ENCODE results near the gene GPR157. TPM values are rescaled to one million over a fixed set of nuclear protein-coding genes. Genes with fewer than 3 reads are reported as not detected.

GPR157 gene
- total RNA-seq, 1 donor from 2014 or later, result 19.4 TPM

GRCh38 chr1:9118186-9118585 is 10.7 kb downstream of the GPR157 start:
- H3K9me3 ChIP-seq, result no peaks in the 10 kb centered on the region
- H3K27me3 ChIP-seq, result no peaks in the 10 kb centered on the region
- intact Hi-C loops (cut with DNase I), result loop anchor here (10.0 kb wide), 1 partner anchor 367 kb away; no protein-coding TSS in a partner anchor
- DNase-seq (ENCODE audit: extremely low spot score in 2 of 2), result no peak
- H3K27ac ChIP-seq, result peak overlapping the region; percentile 2
- TF ChIP-seq CTCF (IDR thresholded peaks at IDR 0.05) (no peak), POLR2AphosphoS5 (IDR thresholded peaks at IDR 0.05; ENCODE audit: insufficient read depth in 1 of 2, low read depth in 1 of 2) (no peak), POLR2A (IDR thresholded peaks at IDR 0.05) (no peak)
- H3K4me3 ChIP-seq, result no peak overlapping the region
- H3K4me1 ChIP-seq, result peaks cover 23% of the 10 kb centered on the region
- H3K36me3 ChIP-seq, result no peaks in the 10 kb centered on the region

DNA sequence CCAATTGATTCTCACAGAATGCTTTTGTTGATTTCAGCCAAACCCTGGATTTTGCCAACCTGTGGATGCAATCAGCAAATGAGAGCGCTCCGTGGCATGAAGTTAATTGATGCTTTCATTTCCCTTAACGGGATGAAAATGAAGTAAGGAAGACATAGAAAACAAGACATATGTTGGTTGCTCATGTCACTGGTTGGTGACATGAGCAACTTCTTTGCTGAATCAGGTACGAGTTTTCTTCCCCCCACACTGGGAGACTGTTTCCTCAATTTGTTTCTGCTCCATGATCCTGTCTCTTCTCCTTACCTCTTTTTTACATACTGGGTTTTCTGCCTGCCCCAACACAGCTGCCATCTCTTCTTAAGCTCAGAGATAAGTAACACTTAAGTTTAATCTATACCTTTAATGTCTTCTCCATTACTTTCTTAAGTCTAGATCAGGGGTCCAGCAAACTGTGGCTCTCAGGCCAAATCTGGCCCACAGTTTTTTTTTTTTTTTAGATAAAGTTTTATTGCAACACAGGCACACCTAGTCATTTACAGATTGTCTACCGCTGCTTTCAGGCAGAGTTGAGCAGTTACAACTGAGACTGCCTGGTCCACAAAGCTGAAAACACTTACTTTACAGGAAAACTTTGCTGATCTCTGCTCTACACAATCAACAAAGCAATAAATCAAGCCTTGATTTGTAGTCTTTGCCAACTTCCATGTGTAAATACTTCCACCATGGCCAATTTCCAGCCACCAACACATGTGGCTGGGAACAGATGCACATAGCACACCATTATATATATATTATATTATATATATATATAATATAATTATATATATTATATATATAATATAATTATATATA is 13.3 kb downstream of the GPR157 start:
- Histone ChIP-seq H3K27ac (peak overlapping the region; percentile 33), H3K4me3 (no peak overlapping the region), H3K27me3 (no peaks in the 10 kb centered on the region), H3K4me1 (peaks cover 18% of the 10 kb centered on the region), H3K9me3 (no peaks in the 10 kb centered on the region), H3K36me3 (no peaks in the 10 kb centered on the region)
- TF ChIP-seq POLR2A (IDR thresholded peaks at IDR 0.05), result no peak
- no peak for TF ChIP-seq CTCF (IDR thresholded peaks at IDR 0.05)
- no peak for TF ChIP-seq POLR2AphosphoS5 (IDR thresholded peaks at IDR 0.05; ENCODE audit: insufficient read depth in 1 of 2, low read depth in 1 of 2)
- no peak for DNase-seq (ENCODE audit: extremely low spot score in 2 of 2)
- intact Hi-C loops (cut with DNase I), result loop anchor here (10.0 kb wide), 1 partner anchor 369 kb away; no protein-coding TSS in a partner anchor

DNA sequence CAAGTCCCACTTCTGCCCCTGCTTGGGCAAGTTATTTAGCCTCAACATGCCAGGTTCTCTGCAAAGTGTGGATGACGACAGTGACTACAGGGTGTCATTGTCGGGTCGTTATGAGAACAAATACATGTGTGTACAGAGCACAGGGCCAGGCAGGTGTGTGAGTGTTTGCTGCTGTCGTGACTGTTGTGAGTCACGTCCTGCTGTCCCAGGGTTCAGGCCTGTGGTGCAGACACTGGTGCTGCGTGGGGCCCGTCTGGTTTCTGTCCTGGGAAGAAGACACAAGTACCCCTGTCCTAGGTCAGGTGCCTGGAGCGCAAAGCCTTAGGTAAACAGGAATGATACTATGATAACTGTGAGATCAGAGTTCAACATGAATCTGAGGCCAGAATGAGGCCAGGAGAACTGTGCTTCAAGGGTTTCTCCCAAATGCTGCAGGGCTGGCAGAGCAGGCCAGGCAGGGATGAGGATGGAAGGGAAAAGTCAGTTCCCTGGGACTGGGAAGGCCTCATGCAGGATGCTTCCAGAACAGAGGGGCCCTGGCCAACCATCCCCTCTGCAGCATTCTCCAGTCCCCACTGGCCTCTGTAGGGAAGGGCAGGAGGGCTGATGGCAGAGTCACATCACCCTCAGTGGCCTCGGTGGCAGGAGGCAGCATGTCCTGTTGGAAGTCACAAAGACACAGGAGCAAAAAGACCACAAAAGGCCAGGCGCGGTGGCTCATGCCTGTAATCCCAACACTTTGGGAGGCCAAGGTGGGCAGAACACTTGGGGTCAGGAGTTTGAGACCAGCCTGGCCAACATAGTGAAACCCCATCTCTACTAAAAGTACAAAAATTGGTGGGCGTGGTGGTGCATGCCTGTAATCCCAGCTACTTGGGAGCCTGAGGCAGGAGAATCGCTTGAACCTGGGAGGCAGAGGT is 15.7 kb downstream of the GPR157 start:
- peaks cover 16% of the 10 kb centered on the region for H3K4me1 ChIP-seq
- H3K4me3 ChIP-seq, result no peak overlapping the region
- no peak for TF ChIP-seq CTCF (IDR thresholded peaks at IDR 0.05)
- peak in 1 of 2 donors; percentile 13 for TF ChIP-seq POLR2AphosphoS5 (IDR thresholded peaks at IDR 0.05; ENCODE audit: insufficient read depth in 1 of 2, low read depth in 1 of 2)
- no peaks in the 10 kb centered on the region for H3K9me3 ChIP-seq
- H3K36me3 ChIP-seq, result peaks cover 0 to under 1% of the 10 kb centered on the region in 2 donors
- DNase-seq (ENCODE audit: extremely low spot score in 2 of 2), result no peak
- H3K27ac ChIP-seq, result peak overlapping the region; percentile 27
- H3K27me3 ChIP-seq, result no peaks in the 10 kb centered on the region
- intact Hi-C loops (cut with DNase I), result loop anchor here (5.0 to 10.0 kb wide), 2 partner anchors 84 to 372 kb away; no protein-coding TSS in a partner anchor

DNA sequence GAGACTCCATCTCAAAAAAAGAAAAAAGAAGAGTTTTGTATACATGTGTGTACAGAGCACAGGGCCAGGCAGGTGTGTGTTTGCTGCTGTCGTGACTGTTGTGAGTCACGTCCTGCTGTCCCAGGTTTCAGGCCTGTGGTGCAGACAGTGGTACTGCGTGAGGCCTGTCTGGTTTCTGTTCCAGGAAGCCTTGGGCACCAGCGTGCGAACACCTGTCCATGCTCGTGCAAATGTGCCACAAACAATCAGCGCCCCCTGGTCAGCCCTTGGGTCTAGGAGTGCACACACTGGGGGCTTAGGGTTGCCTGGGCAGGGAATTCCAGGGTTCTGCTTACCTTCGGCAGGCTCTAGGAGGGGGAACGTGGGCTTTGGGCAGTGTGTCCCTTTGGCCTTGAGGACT is 16.9 kb downstream of the GPR157 start:
- Histone ChIP-seq H3K4me1 (peaks cover 16% of the 10 kb centered on the region), H3K4me3 (no peak overlapping the region), H3K9me3 (no peaks in the 10 kb centered on the region), H3K36me3 (peaks cover 0 to 7% of the 10 kb centered on the region in 2 donors), H3K27me3 (no peaks in the 10 kb centered on the region), H3K27ac (no peak overlapping the region)
- intact Hi-C loops (cut with DNase I), result loop anchor here (5.0 to 10.0 kb wide), 2 partner anchors 85 to 373 kb away; no protein-coding TSS in a partner anchor
- DNase-seq (ENCODE audit: extremely low spot score in 2 of 2), result no peak
- TF ChIP-seq CTCF (IDR thresholded peaks at IDR 0.05), result no peak
- TF ChIP-seq POLR2AphosphoS5 (IDR thresholded peaks at IDR 0.05; ENCODE audit: insufficient read depth in 1 of 2, low read depth in 1 of 2), result no peak
- TF ChIP-seq POLR2A (IDR thresholded peaks at IDR 0.05), result no peak

All from vagina (tissue), 2 donors.